GM18861 (cell line): ENCODE results near the gene OR10H2.
"Not testable (repeated sequence)": the region's sequence is repeated elsewhere in the genome, so short reads cannot be mapped to it uniquely, and the experiment has no call there.

Experiments
- ATAC-seq: cut with Tn5 transposase; IDR thresholded peaks from one replicate; pipeline ENCODE4 v1.9.1; 2021; ENCODE audit not compliant: unreplicated experiment

Gene OR10H2

DNA sequence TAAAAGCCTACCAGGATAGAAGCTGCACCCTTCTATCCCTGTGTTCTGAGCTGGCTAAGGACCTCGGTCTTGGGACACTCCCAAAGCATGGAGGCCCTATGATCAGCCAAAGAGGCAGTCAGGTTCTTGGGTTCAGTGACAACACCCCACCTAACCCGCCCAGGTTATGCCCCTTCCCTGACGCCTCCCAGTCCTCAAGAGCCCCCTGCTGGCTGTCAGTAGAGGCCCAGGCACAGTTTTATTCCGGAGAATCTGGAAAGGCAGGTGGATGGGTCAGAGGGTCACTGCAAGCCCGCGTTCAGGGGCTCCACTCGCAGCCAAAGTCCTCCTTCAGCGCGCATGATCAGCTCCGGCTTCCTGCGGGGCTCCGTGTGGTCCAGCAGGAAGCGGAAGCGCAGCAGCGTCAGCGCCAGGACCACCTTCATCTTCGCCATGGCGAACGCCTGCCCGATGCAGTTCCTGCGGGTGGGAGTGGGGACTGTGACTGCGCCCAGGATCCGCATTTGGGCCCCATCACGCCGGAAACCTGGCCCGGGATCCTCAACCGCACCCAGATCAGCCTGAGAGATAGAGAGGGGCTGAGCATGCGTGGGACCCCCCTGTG lies 32.2 kb downstream of the OR10H2 start:
- no peak for ATAC-seq

DNA sequence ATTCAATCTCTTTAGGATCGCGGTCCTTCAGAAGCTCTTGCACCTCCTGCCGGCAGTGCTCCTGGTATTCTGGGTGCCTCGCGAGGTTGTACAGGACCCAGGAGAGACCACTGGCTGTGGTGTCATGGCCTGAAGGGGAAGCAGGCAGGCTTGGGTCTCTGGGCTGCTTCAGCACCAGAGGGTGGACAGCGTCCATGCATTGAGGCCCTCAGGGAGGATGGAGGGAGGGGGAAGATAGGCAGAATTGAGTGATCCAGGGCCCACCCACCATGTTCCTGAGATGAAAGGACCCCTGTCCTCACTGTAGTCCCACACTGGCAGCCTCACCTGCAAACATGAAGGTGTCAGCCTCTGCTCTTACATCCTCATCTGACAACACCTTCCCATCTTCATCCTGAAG lies 41.8 kb downstream of the OR10H2 start:
- ATAC-seq, result no peak

DNA sequence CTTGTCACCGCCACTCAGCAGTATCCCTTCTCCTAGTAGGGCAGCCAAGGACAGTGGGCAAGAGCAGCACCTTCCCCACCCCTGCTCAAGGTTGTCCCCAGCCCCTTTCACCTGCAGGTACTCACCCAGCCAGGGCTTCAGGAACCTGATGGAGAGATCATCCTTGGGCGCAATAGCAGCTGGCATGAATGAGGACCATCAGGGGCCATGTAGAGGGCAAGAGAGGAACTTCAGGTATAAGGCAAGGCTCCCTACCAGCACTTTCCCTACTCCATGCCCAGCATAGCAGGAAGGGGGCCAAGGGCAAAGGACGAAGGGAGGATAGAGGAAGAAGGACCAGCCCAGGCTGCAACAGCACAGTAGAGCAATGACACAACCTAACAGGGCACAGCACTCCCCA lies 46.3 kb downstream of the OR10H2 start:
- ATAC-seq, result not testable (repeated sequence)

DNA sequence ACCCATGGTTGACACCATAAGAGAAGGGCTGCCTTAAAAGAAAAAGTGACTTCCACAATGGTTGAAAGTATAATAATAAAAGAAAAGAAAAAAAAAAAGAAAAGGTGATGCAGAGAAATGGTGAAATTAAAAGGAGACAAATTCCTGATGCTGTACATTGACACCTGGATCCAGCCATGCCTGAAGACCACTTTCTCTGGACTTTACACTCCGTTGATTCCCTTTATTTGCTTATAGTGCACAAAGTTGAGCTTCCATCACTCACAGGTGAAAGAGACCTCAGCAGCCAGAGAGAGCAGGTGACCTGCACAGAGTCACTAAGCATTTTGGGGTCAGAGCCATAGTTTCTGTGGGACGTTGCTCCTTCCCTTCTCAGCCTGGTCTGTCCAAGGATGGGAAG lies 47.4 kb downstream of the OR10H2 start:
- ATAC-seq, result no peak

DNA sequence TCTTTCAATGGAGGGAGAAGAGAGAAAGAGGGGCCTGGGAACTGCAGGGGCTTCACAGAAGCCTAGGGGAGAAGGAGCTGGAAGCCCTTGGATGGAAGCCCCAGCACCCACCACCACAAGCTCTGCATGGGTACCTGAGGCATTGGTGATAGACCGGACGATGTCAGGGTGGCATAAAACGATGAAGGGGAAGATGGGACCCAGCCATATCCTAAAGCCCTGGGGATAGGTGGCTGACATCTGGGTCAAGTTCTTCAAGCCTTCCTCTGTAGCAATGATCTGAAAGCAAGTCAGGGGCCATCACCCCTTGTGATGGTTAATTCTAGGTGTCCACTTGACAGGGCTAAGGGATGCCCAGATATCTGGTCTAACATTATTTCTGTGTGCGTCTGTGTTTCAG lies 48.4 kb downstream of the OR10H2 start:
- no peak for ATAC-seq

DNA sequence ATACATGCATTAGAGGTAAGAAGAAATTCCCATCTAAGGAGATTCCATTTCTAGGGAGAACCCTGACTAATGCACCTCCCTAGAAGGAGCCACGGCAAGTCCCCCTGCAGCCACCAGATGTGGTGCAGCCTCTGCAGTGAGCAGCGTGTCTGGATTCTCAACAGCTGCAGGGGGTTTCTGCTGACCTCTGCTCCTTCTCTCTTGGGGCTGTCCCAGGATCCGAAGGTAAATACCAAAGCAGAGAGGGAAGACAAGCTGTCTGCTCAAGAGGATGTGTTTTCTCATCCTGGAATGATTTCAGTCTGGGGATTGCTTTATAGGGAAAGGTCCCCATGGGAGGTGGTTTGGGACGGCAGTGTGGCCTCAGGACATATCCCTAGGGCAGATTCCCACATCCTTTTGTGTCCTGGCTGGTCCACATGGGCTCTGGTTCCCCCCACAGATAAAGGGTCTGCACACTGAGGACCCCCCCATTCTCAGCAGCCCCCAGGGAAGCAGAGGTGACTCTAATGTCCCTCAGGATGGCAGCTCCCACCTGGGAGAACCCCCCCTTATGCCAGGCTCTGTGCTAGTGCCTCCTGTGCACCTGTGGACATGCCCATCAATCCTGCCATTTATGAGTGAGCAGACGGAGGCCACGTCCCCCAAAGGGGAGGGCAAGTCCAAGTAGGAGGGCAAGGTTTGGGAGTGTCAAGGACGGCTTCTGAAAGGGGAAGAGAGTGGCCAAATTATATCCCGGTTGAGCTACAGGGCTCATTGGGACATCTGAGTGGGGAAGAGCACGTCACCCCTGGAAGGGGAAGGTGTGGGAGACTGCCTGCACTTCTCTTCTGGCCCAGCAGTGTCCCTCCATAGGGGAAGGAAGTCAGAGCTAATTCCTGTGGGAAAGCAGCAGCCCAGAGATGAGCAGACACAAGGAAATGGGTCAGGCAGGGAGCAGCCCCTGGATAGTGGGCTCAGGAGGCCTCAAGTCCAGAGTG lies 49.5 kb downstream of the OR10H2 start:
- no peak for ATAC-seq
